GM23248 (cell line): ENCODE measurements around the gene AKTIP.
"Not testable (repeated sequence)": the region's sequence is repeated elsewhere in the genome, so short reads cannot be mapped to it uniquely, and the experiment has no call there.

Source experiments
- EZH2 ChIP-seq: fragments of 200-600 bp; sonication (generic); IDR thresholded peaks from 2 replicates; pipeline ENCODE4 v1.6.1; 2018; ENCODE audit warnings: antibody characterized with exemption, mild to moderate bottlenecking; ENCODE audit not compliant: insufficient read depth, poor library complexity, severe bottlenecking
- EZH2phosphoT487 ChIP-seq: fragments of 200-600 bp; sonication (generic); IDR thresholded peaks from 2 replicates; pipeline ENCODE4 v1.6.1; 2018; ENCODE audit warnings: antibody characterized with exemption, moderate library complexity, mild to moderate bottlenecking, low read depth; ENCODE audit not compliant: insufficient read depth

DNA sequence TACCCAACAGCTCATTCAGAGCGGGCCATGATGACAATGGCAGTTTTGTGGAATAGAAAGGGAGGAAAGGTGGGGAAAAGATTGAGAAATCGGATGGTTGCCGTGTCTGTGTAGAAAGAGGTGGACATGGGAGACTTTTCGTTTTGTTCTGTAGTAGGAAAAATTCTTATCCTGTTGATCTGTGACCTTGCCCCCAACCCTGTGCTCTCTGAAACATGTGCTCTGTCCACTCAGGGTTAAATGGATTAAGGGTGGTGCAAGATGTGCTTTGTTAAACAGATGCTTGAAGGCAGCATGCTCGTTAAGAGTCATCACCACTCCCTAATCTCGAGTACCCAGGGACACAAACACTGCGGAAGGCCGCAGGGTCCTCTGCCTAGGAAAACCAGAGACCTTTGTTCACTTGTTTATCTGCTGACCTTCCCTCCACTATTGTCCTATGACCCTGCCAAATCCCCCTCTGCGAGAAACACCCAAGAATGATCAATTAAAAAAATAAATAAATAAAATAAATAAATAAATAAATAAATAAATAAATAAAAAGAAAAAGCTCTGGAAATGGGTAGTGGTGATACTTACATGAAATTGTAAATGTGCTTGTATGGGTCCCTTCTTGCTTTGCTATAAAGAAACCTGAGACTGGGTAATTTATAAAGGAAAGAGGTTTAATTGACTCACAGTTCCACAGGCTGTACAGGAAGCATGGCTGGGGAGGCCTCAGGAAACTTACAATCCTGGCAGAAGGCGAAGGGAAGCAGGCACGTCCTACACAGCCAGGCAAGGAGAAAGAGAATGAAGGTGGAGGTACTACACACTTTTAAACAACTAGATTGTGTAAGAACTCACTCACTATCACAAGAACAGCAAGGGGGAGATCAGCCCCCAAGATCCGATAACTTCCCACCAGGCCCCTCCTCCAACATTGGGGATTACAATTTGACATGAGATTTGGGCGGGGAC lies 37.0 kb upstream of the AKTIP start:
- not testable (repeated sequence) for TF ChIP-seq EZH2, EZH2phosphoT487
